HepG2 (cell line): ENCODE results near the gene SLC35B4. TPM values are rescaled to one million over a fixed set of nuclear protein-coding genes. Genes with fewer than 3 reads are reported as not detected.

Experiments used
- ZNF713 ChIP-seq: sonication (generic); formaldehyde crosslinking; IDR thresholded peaks from 2 replicates; pipeline ENCODE4 v1.4.0; 2020; ENCODE audit warnings: mild to moderate bottlenecking, missing genetic modification reagents
- ZNF772 ChIP-seq: sonication (generic); formaldehyde crosslinking; IDR thresholded peaks from 2 replicates; pipeline ENCODE4 v1.5.0; 2020; ENCODE audit warnings: mild to moderate bottlenecking, missing genetic modification reagents
- ZNF839 ChIP-seq: sonication (generic); formaldehyde crosslinking; IDR thresholded peaks from 2 replicates; pipeline ENCODE4 v1.4.0; 2020; ENCODE audit warnings: missing genetic modification reagents, mild to moderate bottlenecking, borderline replicate concordance
- polyA plus RNA-seq, 8 experiments: library from polyadenylated mRNA; depleted of rRNA in 3 of 8; stranded (reverse) in 7 of 8; unstranded in 1 of 8; fragments of >200 nt; fragmentation: Illumina TruSeq in 4 of 8; extraction: Trizol in 4 of 8; gene quantifications; 2 replicates each; pipeline versions ENCODE4 v1.2.1 to v1.2.3, GENCODE V29; 2011 to 2016; ENCODE audit warnings: low read depth in 4 of 8, missing spikeins in 1 of 8, mixed read lengths in 1 of 8; ENCODE audit not compliant: insufficient read depth in 1 of 8
- total RNA-seq, 5 experiments: library from RNA; depleted of rRNA; stranded (reverse); fragments of >200 nt; fragmentation: Illumina TruSeq; extraction: Trizol; gene quantifications; 2 replicates each; pipeline ENCODE4 v1.2.3, GENCODE V29; 2016; ENCODE audit warnings: low read depth in 1 of 5
- TF ChIP-seq, protein P1 (sequence below): sonication (generic); formaldehyde crosslinking; IDR thresholded peaks from 2 replicates; pipeline ENCODE4 v1.5.0; 2020; ENCODE audit warnings: mild to moderate bottlenecking, missing genetic modification reagents
- TF ChIP-seq, protein P2 (sequence below): sonication (generic); formaldehyde crosslinking; IDR thresholded peaks from 2 replicates; pipeline ENCODE4 v1.5.1; 2020; ENCODE audit warnings: mild to moderate bottlenecking, missing genetic modification reagents, borderline replicate concordance
- TF ChIP-seq, protein P3 (sequence below): sonication (generic); formaldehyde crosslinking; IDR thresholded peaks from 2 replicates; pipeline ENCODE4 v1.9.0; 2021; ENCODE audit warnings: mild to moderate bottlenecking, missing genetic modification reagents
- TF ChIP-seq, protein P4 (sequence below): sonication (generic); formaldehyde crosslinking; IDR thresholded peaks from 2 replicates; pipeline ENCODE4 v1.8.0; 2022; ENCODE audit warnings: mild to moderate bottlenecking, missing genetic modification reagents, borderline replicate concordance
- TF ChIP-seq, protein P5 (sequence below): sonication (generic); formaldehyde crosslinking; IDR thresholded peaks from 2 replicates; pipeline ENCODE4 v1.4.0; 2020; ENCODE audit warnings: missing genetic modification reagents, borderline replicate concordance
- TF ChIP-seq, protein P6 (sequence below): sonication (generic); formaldehyde crosslinking; IDR thresholded peaks from 2 replicates; pipeline ENCODE4 v1.4.0; 2020; ENCODE audit warnings: mild to moderate bottlenecking, missing genetic modification reagents

SLC35B4 gene
- total and polyA plus RNA-seq, 2 of the 13 experiments (the other 11 are each of a cell fraction or from before 2014, with no cell fraction given) = 17.1 to 17.8 TPM

DNA sequence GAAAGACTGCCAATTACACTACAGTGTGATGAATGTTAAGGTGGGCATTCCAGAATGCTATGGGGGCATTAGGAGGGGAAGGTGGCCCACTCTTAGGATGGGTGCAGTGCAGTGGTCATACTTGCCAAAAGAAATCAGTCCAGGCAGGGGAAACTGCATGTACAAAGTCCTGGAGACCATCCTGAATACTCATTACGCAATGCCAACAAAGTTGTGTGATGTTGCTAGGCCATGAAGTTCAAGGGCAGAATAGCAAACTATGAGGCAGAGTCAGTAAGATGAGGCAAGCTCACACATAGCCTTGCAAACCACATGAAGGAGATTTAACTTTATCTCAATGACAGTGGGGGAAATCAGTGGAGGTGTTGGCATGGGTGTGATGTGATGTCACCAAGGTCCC lies 49.8 kb upstream of the SLC35B4 start (continued):
- TF ChIP-seq, protein P1, sequence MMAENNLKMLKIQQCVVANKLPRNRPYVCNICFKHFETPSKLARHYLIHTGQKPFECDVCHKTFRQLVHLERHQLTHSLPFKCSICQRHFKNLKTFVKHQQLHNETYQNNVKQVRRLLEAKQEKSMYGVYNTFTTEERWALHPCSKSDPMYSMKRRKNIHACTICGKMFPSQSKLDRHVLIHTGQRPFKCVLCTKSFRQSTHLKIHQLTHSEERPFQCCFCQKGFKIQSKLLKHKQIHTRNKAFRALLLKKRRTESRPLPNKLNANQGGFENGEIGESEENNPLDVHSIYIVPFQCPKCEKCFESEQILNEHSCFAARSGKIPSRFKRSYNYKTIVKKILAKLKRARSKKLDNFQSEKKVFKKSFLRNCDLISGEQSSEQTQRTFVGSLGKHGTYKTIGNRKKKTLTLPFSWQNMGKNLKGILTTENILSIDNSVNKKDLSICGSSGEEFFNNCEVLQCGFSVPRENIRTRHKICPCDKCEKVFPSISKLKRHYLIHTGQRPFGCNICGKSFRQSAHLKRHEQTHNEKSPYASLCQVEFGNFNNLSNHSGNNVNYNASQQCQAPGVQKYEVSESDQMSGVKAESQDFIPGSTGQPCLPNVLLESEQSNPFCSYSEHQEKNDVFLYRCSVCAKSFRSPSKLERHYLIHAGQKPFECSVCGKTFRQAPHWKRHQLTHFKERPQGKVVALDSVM (CRISPR knock-in tag) = no peak
- TF ChIP-seq, protein P2, sequence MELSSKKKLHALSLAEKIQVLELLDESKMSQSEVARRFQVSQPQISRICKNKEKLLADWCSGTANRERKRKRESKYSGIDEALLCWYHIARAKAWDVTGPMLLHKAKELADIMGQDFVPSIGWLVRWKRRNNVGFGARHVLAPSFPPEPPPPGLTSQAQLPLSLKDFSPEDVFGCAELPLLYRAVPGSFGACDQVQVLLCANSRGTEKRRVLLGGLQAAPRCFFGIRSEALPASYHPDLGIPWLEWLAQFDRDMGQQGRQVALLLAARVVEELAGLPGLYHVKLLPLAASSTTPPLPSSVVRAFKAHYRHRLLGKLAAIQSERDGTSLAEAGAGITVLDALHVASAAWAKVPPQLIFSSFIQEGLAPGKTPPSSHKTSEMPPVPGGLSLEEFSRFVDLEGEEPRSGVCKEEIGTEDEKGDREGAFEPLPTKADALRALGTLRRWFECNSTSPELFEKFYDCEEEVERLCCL (CRISPR knock-in tag) = no peak
- TF ChIP-seq ZNF839 (CRISPR knock-in tag) = no peak
- TF ChIP-seq ZNF713 (CRISPR knock-in tag) = no peak
- TF ChIP-seq, protein P3, sequence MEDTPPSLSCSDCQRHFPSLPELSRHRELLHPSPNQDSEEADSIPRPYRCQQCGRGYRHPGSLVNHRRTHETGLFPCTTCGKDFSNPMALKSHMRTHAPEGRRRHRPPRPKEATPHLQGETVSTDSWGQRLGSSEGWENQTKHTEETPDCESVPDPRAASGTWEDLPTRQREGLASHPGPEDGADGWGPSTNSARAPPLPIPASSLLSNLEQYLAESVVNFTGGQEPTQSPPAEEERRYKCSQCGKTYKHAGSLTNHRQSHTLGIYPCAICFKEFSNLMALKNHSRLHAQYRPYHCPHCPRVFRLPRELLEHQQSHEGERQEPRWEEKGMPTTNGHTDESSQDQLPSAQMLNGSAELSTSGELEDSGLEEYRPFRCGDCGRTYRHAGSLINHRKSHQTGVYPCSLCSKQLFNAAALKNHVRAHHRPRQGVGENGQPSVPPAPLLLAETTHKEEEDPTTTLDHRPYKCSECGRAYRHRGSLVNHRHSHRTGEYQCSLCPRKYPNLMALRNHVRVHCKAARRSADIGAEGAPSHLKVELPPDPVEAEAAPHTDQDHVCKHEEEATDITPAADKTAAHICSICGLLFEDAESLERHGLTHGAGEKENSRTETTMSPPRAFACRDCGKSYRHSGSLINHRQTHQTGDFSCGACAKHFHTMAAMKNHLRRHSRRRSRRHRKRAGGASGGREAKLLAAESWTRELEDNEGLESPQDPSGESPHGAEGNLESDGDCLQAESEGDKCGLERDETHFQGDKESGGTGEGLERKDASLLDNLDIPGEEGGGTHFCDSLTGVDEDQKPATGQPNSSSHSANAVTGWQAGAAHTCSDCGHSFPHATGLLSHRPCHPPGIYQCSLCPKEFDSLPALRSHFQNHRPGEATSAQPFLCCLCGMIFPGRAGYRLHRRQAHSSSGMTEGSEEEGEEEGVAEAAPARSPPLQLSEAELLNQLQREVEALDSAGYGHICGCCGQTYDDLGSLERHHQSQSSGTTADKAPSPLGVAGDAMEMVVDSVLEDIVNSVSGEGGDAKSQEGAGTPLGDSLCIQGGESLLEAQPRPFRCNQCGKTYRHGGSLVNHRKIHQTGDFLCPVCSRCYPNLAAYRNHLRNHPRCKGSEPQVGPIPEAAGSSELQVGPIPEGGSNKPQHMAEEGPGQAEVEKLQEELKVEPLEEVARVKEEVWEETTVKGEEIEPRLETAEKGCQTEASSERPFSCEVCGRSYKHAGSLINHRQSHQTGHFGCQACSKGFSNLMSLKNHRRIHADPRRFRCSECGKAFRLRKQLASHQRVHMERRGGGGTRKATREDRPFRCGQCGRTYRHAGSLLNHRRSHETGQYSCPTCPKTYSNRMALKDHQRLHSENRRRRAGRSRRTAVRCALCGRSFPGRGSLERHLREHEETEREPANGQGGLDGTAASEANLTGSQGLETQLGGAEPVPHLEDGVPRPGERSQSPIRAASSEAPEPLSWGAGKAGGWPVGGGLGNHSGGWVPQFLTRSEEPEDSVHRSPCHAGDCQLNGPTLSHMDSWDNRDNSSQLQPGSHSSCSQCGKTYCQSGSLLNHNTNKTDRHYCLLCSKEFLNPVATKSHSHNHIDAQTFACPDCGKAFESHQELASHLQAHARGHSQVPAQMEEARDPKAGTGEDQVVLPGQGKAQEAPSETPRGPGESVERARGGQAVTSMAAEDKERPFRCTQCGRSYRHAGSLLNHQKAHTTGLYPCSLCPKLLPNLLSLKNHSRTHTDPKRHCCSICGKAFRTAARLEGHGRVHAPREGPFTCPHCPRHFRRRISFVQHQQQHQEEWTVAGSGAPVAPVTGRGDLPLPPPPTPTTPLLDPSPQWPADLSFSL (CRISPR knock-in tag) = peak; percentile 91
- TF ChIP-seq, protein P4, sequence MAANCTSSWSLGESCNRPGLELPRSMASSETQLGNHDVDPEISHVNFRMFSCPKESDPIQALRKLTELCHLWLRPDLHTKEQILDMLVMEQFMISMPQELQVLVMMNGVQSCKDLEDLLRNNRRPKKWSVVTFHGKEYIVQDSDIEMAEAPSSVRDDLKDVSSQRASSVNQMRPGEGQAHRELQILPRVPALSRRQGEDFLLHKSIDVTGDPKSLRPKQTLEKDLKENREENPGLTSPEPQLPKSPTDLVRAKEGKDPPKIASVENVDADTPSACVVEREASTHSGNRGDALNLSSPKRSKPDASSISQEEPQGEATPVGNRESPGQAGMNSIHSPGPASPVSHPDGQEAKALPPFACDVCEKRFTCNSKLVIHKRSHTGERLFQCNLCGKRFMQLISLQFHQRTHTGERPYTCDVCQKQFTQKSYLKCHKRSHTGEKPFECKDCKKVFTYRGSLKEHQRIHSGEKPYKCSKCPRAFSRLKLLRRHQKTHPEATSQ (CRISPR knock-in tag) = no peak
- TF ChIP-seq, protein P5, sequence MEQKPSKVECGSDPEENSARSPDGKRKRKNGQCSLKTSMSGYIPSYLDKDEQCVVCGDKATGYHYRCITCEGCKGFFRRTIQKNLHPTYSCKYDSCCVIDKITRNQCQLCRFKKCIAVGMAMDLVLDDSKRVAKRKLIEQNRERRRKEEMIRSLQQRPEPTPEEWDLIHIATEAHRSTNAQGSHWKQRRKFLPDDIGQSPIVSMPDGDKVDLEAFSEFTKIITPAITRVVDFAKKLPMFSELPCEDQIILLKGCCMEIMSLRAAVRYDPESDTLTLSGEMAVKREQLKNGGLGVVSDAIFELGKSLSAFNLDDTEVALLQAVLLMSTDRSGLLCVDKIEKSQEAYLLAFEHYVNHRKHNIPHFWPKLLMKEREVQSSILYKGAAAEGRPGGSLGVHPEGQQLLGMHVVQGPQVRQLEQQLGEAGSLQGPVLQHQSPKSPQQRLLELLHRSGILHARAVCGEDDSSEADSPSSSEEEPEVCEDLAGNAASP = peak; percentile 46; the same call in 1 of the 2 replicates
- TF ChIP-seq, protein P6, sequence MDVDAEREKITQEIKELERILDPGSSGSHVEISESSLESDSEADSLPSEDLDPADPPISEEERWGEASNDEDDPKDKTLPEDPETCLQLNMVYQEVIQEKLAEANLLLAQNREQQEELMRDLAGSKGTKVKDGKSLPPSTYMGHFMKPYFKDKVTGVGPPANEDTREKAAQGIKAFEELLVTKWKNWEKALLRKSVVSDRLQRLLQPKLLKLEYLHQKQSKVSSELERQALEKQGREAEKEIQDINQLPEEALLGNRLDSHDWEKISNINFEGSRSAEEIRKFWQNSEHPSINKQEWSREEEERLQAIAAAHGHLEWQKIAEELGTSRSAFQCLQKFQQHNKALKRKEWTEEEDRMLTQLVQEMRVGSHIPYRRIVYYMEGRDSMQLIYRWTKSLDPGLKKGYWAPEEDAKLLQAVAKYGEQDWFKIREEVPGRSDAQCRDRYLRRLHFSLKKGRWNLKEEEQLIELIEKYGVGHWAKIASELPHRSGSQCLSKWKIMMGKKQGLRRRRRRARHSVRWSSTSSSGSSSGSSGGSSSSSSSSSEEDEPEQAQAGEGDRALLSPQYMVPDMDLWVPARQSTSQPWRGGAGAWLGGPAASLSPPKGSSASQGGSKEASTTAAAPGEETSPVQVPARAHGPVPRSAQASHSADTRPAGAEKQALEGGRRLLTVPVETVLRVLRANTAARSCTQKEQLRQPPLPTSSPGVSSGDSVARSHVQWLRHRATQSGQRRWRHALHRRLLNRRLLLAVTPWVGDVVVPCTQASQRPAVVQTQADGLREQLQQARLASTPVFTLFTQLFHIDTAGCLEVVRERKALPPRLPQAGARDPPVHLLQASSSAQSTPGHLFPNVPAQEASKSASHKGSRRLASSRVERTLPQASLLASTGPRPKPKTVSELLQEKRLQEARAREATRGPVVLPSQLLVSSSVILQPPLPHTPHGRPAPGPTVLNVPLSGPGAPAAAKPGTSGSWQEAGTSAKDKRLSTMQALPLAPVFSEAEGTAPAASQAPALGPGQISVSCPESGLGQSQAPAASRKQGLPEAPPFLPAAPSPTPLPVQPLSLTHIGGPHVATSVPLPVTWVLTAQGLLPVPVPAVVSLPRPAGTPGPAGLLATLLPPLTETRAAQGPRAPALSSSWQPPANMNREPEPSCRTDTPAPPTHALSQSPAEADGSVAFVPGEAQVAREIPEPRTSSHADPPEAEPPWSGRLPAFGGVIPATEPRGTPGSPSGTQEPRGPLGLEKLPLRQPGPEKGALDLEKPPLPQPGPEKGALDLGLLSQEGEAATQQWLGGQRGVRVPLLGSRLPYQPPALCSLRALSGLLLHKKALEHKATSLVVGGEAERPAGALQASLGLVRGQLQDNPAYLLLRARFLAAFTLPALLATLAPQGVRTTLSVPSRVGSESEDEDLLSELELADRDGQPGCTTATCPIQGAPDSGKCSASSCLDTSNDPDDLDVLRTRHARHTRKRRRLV (CRISPR knock-in tag) = no peak
- TF ChIP-seq ZNF772 (CRISPR knock-in tag) = no peak
